T47D (cell line): ENCODE data around the gene MRPL53.
A peak's percentile ranks its signal among the peaks of the same experiment; 100 is the strongest.

Source experiments
- DNase-seq, 2 experiments: peaks; one replicate each; pipeline versions ENCODE4 v3.0.0 to v3.0.0-alpha.2; 2011 to 2012; ENCODE audit warnings: low read depth in 1 of 2, low spot score in 1 of 2
- JUND ChIP-seq: IDR thresholded peaks from 2 replicates; pipeline ENCODE4 v1.6.1; 2012; ENCODE audit warnings: low read depth
- in situ Hi-C: cut with HindIII; loops from 2 replicates; pipeline ENCODE4 v1.10.0; 2016; ENCODE audit warnings: low sequenced_read_pairs, low pct_unique_long_range_greater_than_20kb

Gene MRPL53

GRCh38 chr2:74507926-74508520 is 35.5 kb upstream of the MRPL53 start:
- in situ Hi-C loops = no loop called here
- no peak for TF ChIP-seq JUND
- peak; percentile 46 to 54 for DNase-seq

GRCh38 chr2:74507145-74507925 is 34.9 kb upstream of the MRPL53 start, which contains the start of gene PCGF1:
TSS of gene PCGF1 (minus strand) at chr2:74507695. CDS start at chr2:74507668, 27 bp downstream.
- DNase-seq = peak; percentile 92 to 97
- TF ChIP-seq JUND = no peak
- in situ Hi-C loops = no loop called here

GRCh38 chr2:74505448-74506246 is 33.2 kb upstream of the MRPL53 start:
- TF ChIP-seq JUND = no peak
- in situ Hi-C loops = no loop called here
- DNase-seq = no peak

GRCh38 chr2:74504591-74504990 is 32.1 kb upstream of the MRPL53 start:
- in situ Hi-C loops = no loop called here
- no peak for TF ChIP-seq JUND
- no peak for DNase-seq

- in situ Hi-C loops = no loop called here
- TF ChIP-seq JUND = no peak
- no peak for DNase-seq
Observed at GRCh38 chr2:74503506-74504475, 31.3 kb upstream of the MRPL53 start.

- no peak for TF ChIP-seq JUND
Observed at GRCh38 chr2:74502720-74503505, 30.4 kb upstream of the MRPL53 start.

GRCh38 chr2:74502147-74502719 is 29.8 kb upstream of the MRPL53 start:
- no peak for TF ChIP-seq JUND
- in situ Hi-C loops = no loop called here
- DNase-seq = no peak

More at GRCh38 chr2:74502720-74503505, 30.4 kb upstream of the MRPL53 start:
- no peak for DNase-seq
- in situ Hi-C loops = no loop called here

GRCh38 chr2:74501335-74502071 is 29.0 kb upstream of the MRPL53 start:
- in situ Hi-C loops = no loop called here
- no peak for DNase-seq
- no peak for TF ChIP-seq JUND

- DNase-seq = no peak
- in situ Hi-C loops = no loop called here
- no peak for TF ChIP-seq JUND
Observed at GRCh38 chr2:74500578-74500946, 28.1 kb upstream of the MRPL53 start.

- no peak for DNase-seq
- in situ Hi-C loops = no loop called here
- no peak for TF ChIP-seq JUND
Observed at GRCh38 chr2:74499940-74500577, 27.6 kb upstream of the MRPL53 start.
